Right cardiac atrium (tissue), 5 donors: ENCODE results near the gene LHPP. TPM values are rescaled to one million over a fixed set of nuclear protein-coding genes. Genes with fewer than 3 reads are reported as not detected.
A peak's percentile ranks its signal among the peaks of the same experiment; 100 is the strongest.

ENCODE experiments used
- ATAC-seq, 2 donors: fragments of 200-7000 bp; cut with Tn5 transposase; one replicate each; pipeline versions ENCODE4 v1.8.0 to v1.9.1; 2020; ENCODE audit warnings: moderate library complexity in 2 of 2, mild to moderate bottlenecking in 1 of 2
- DNase-seq, 3 donors: peaks; one replicate each; pipeline ENCODE4 v3.0.0-alpha.2; 2020
- H3K27ac ChIP-seq: one replicate; pipeline ENCODE4 v1.5.1; 2013; ENCODE audit warnings: mild to moderate bottlenecking, low read length, control low read depth, moderate library complexity
- H3K27me3 ChIP-seq: one replicate; pipeline ENCODE4 v1.6.1; 2013; ENCODE audit not compliant: control insufficient read depth, insufficient read depth
- H3K4me1 ChIP-seq: one replicate; pipeline ENCODE4 v1.6.1; 2013; ENCODE audit warnings: low read length; ENCODE audit not compliant: control insufficient read depth, insufficient read depth
- H3K4me3 ChIP-seq: one replicate; pipeline ENCODE4 v1.5.1; 2013; ENCODE audit warnings: low read length, control low read depth
- H3K9me3 ChIP-seq: one replicate; pipeline ENCODE4 v1.6.1; 2013; ENCODE audit warnings: low read length; ENCODE audit not compliant: control insufficient read depth
- WGBS: extraction: QIAGEN DNeasy Blood & Tissue Kit; methylation state at CpG from one replicate; pipeline ENCODE4 v1.1.7; 2013; 5-methylcytosine and 5-hydroxymethylcytosine counted together
- intact Hi-C, 4 donors: fragments of 100-400 bp; cut with DNase I; formaldehyde crosslinking; loops; one replicate each; pipeline versions ENCODE4 v1.11.0 to v1.14.0; 2022 to 2023
- polyA plus RNA-seq: library from polyadenylated mRNA; stranded (reverse); fragments of 200-250 nt; gene quantifications from one replicate; pipeline ENCODE4 v1.2.3, GENCODE V29; 2013
- total RNA-seq, 4 donors: library from RNA; stranded (reverse); fragmentation: NEBNext Ultra II Directional; extraction: Animal tissue kit (Norgen Biotek cat#: 25700); gene quantifications; one replicate each; pipeline ENCODE4 v1.2.1, GENCODE V29; 2021
- donor health status: healthy with polysubstance abuse.
- donor health status: DM: no; HTN: yes; CAD: no.
- donor health status: DM: no; HTN: no; CAD: no.
- donor health status: DM: no; HTN: yes; CAD: no; lungs with severe emphysema.
- donor health status: DM: yes; HTN: yes; CAD: no.

LHPP gene
- total and polyA plus RNA-seq, 5 donors = 17.8 to 24.9 (median 18.6) TPM

DNA sequence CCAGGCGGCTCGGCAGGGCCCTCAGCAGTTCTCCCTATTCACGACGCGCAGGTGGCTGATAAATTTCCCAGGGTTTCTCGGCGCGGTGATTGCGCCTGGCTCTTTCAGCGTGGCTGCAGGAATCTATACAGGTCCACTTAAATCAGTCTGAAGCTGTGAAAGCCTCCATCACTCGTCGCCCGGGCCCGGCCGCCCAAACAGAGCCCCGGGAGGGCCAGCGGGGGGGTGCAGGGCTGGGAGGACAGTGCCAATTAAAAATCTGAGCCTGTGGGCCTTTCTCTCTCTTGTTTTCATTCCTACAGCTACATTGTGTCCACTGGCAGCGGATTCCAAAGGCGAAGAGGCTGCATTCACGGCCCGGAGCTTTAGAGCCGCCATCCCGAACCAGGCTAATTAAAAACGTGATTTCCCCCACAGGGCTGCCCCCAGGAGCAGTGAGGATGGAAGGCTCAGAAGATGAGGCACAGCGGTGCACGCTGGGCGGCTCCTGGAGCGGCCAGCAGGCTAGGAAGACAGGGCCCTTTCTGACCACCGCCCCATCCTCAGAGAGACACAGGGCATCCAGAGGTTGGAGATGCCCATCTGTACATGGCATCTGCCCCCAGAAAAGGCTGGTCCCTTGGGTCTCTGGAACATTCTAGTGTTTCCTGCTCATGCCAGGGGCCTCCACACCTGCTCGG, 181.8 kb downstream of the LHPP start:
- Histone ChIP-seq H3K4me3 (no peak overlapping the region), H3K27ac (peak overlapping the region; percentile 10), H3K27me3 (no peaks in the 10 kb centered on the region), H3K4me1 (peaks cover 67% of the 10 kb centered on the region), H3K9me3 (no peaks in the 10 kb centered on the region)
- intact Hi-C loops = loop anchor here in 1 of 4 donors (5.0 kb wide), 1 partner anchor 34 kb away; no protein-coding TSS in a partner anchor
- peak; percentile 4 to 56 (median 48) for DNase-seq
- 74% methylated on average over 30 of the region's 30 CpGs for WGBS
- ATAC-seq = no peak

DNA sequence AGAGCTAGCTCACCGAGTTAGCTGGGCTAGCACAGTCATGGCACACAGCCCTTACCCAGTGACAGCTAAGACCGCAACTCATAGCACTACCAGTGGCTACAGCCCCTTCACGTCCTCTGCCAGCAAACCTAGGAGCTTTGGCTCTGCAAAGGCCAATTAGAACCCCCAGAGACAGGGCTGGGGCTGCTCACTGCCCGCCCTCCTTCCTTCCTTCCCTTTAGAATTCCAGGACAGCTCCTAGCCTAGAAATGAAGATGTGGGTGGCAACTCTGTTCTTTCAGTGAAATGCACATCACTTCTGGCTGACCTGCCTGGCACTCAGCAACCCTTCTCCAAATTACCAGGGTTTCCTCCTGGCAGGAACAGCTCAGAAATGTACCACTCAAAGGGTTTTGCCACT, 182.6 kb downstream of the LHPP start:
- Histone ChIP-seq H3K9me3 (no peaks in the 10 kb centered on the region), H3K27ac (peak overlapping the region; percentile 10), H3K4me1 (peaks cover 72% of the 10 kb centered on the region), H3K27me3 (no peaks in the 10 kb centered on the region), H3K4me3 (no peak overlapping the region)
- intact Hi-C loops = loop anchor here in 1 of 4 donors (5.0 kb wide), 1 partner anchor 33 kb away; no protein-coding TSS in a partner anchor
- ATAC-seq (no peak), DNase-seq (peak in 1 of 3 donors; percentile 10)
- 79% methylated on average over 4 of the region's 4 CpGs for WGBS

DNA sequence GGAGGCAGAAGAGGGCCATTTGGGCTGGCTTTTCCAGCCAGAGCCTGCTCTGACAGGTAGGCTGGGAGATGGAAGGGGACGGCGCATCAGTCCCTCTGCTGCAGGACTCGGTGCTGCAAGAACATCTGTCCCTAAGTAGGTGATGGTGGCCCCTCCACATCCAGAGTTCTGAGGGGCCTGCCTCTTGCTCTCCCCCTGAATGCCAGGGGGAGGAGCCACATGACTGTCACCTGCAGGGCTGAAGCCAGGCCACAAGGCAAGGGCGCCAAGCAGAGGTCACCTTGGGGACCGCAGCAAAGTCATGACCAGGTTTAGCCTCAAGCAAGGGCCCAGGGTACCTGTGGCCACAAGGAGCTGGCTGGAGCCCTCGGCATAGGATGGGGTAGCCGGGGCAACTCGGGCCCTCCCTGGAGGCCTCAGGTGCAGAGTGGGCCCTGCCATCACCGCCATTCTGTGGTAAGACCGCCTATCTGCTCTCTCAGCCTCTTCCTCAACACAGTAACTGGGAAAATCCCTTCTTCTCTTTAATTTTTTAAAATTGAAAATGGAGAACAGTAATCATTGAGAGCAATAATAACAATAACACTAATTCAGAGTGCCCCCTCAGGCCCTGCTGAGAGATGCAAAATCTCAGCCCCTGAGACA, 183.3 kb downstream of the LHPP start:
- peaks cover 74% of the 10 kb centered on the region for H3K4me1 ChIP-seq
- H3K9me3 ChIP-seq = no peaks in the 10 kb centered on the region
- intact Hi-C loops = loop anchor here in 1 of 4 donors (5.0 kb wide), 1 partner anchor 32 kb away; no protein-coding TSS in a partner anchor
- no peak overlapping the region for H3K27ac ChIP-seq
- DNase-seq = peak; percentile 18 to 48 (median 29)
- 93% methylated on average over 10 of the region's 10 CpGs for WGBS
- no peak for ATAC-seq
- H3K4me3 ChIP-seq = no peak overlapping the region
- H3K27me3 ChIP-seq = no peaks in the 10 kb centered on the region

DNA sequence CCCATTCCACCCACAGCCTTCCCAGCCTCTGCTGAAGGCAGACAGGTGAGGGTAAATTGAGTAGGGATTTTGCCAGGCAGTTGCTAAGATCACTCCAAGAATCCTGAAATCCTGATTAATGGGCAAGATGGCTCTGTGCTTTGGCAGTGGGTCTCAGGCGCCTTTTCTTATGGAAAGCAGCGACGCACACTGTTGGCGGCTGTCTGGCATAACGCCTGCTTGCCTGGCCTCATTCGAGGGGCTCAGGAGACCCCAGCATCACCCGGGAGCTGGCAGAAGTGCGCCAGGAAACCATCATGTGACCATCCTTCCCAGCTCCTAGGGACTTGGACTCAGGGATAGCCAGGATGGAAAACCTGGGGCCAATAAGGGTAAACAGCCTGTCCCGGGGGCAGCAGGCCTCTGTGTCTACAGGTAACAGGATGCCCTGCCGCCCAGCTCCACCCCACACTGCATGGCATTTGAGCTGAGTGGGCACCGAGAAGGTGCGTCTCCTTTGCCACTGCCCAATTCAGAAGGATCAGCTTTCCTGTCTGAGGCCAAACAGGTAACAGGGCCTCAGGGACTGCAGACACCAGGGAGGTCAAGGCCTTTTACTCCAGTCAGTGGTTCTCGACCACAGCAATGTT, 184.0 kb downstream of the LHPP start:
- H3K4me3 ChIP-seq = no peak overlapping the region
- H3K4me1 ChIP-seq = peaks cover 71% of the 10 kb centered on the region
- peak overlapping the region; percentile 90 for H3K27ac ChIP-seq
- WGBS = 86% methylated on average over 13 of the region's 13 CpGs
- ATAC-seq (no peak), DNase-seq (peak; percentile 21 to 64 (median 55))
- no peaks in the 10 kb centered on the region for H3K27me3 ChIP-seq
- intact Hi-C loops = no loop called here
- H3K9me3 ChIP-seq = no peaks in the 10 kb centered on the region

DNA sequence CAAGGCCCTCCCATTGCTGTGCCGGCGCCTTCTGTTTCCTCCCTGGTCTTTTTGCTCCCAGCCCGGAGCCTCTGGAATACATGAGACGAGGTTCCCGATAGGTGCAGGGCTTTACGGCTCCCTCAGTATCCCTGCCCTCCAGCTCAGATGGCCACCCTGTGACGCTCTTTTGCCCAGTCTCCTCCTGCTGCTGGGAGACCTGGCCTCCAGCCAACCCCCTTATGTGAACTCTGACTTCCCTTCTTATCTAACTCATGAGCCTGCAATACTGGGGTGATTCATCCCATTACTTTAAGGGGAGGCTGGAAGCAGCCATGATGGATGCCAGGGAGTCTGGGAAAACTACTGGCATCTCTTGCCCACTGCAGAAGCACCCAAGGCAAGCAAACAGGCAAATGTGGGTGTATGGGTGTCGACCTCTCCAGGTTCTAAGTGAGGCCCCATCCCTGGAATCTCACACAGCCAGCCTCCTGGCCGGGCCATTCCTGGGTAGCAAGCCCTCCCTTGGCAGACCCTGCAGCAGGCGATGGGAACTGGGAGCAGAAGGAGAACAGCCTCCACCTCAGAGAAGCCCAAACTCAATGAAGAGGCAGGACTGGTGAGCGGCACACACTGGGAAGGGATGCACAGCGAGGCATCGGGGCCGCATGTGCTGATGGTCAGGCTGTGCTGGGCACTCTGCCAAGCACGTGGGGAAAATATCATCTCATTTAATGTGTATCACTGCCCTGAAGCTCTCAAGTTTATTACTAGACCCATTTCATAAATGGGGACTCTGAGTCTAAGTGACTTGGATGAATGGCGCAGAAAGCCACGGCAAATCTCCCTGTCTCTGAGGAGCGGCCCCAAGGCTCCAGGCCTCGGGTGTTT, 185.1 kb downstream of the LHPP start:
- intact Hi-C loops = no loop called here
- Histone ChIP-seq H3K4me3 (no peak overlapping the region), H3K27me3 (no peaks in the 10 kb centered on the region), H3K27ac (peak overlapping the region; percentile 90), H3K9me3 (no peaks in the 10 kb centered on the region), H3K4me1 (peaks cover 65% of the 10 kb centered on the region)
- peak; percentile 92 to 95 (median 94) for DNase-seq
- peak; percentile 62 to 81 for ATAC-seq
- WGBS = 63% methylated on average over 19 of the region's 19 CpGs

DNA sequence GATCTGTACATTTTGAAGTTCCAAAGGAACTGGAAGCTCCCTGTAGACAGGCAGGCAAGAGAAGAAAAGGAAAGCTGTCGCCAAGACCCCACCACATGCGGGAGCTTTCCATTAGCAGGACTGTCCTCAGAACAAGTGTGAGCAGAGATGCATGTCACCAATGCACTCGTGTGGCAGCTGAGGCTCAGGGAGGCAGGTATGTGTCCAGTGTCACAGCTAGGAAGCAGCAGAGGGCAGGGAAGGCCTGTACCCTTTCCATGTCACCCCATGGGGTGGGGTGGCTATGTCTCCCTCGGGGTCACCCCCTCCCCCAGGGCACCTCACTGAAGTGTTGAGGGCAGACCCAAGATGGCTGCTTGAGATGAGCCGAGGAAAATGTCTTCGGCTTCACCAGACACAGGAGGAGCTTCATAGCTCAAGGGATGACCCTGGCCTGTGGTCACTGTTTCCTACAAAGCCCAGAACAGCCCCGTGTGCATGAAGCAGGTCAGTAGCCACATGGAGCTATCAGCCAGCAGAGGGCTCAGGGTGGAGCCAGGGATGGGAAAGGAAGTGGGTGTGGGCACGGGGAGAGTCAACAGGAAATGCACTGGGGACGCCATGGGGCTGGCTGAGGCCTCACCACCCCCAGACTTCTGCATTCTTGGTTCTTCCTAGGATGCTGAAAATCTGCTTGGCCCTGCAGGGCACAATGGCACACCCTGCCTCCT, 186.0 kb downstream of the LHPP start:
- intact Hi-C loops = no loop called here
- peak overlapping the region; percentile 31 for H3K27ac ChIP-seq
- peak; percentile 75 to 88 (median 87) for DNase-seq
- WGBS = 55% methylated on average over 9 of the region's 9 CpGs
- peak; percentile 51 to 66 for ATAC-seq
- H3K27me3 ChIP-seq = no peaks in the 10 kb centered on the region
- H3K4me1 ChIP-seq = peaks cover 67% of the 10 kb centered on the region
- no peak overlapping the region for H3K4me3 ChIP-seq
- H3K9me3 ChIP-seq = no peaks in the 10 kb centered on the region

DNA sequence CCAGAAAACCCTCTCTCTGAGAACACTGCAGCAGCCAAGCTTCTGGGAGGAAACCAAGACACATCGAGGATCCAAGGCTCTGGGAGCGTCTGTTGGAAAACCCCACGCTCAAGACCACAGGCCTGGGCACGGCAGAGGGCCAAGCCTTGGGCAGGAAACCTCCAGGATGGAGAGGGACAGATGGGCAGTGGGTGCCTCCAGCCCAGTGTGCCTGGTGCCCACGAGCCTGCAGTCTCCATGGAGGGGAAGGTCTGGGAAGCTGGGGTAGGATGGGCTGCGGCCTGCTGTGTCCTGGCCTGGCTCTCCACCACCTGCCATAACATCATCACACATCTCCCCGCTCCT, 186.5 kb downstream of the LHPP start:
- no peaks in the 10 kb centered on the region for H3K9me3 ChIP-seq
- ATAC-seq (no peak), DNase-seq (peak in 1 of 3 donors; percentile 50)
- H3K4me1 ChIP-seq = peaks cover 71% of the 10 kb centered on the region
- H3K4me3 ChIP-seq = no peak overlapping the region
- H3K27ac ChIP-seq = peak overlapping the region; percentile 31
- H3K27me3 ChIP-seq = no peaks in the 10 kb centered on the region
- WGBS = 49% methylated on average over 7 of the region's 7 CpGs
- intact Hi-C loops = no loop called here

DNA sequence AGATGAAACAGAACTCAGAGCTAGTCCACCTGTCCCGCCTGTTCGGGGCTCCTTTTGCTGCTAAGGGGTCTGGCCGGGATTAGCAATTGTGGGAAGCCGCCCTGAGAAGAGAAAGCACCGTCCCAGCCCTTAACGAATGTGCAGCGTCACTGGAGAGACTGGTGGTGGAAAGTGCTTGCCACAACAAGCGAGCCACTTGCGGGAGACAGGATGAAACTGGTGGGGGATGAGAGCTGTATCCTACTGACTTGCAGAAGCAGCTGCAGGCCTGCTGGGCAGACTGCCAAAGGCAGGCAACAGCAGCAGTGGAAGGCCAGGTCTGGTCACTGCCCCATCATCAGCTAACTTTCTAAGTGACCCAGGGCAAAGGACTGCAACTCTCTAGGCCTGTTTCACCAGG, 187.1 kb downstream of the LHPP start:
- H3K9me3 ChIP-seq = no peaks in the 10 kb centered on the region
- DNase-seq (peak; percentile 67 to 89 (median 88)), ATAC-seq (peak; percentile 17 to 38)
- intact Hi-C loops = no loop called here
- H3K27me3 ChIP-seq = no peaks in the 10 kb centered on the region
- peak overlapping the region; percentile 31 for H3K27ac ChIP-seq
- peaks cover 70% of the 10 kb centered on the region for H3K4me1 ChIP-seq
- WGBS = 35% methylated on average over 9 of the region's 9 CpGs
- no peak overlapping the region for H3K4me3 ChIP-seq

DNA sequence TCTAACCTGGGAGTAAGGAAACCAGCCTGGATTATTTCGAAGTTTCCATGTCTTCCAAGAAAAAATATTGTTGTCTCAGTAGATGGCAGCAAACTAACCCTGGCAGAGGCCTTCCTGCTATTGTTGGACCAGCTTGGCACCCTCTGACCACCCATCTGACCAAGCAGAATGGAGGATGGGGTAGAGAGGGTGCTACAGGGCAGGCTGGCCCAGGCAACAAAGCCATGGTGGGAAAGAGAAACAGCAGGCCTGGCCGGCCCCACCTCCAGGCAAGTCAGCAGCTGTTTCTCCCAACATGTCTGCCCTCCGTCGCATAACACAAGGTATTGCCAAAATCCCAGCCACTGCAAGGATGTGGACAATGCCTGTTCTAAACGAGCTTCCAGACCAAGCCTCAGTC, 187.6 kb downstream of the LHPP start:
- Histone ChIP-seq H3K27ac (peak overlapping the region; percentile 31), H3K4me1 (peaks cover 71% of the 10 kb centered on the region), H3K4me3 (no peak overlapping the region), H3K27me3 (no peaks in the 10 kb centered on the region), H3K9me3 (no peaks in the 10 kb centered on the region)
- WGBS = 25% methylated on average over 5 of the region's 5 CpGs
- peak; percentile 10 to 17 for ATAC-seq
- intact Hi-C loops = no loop called here
- DNase-seq = peak; percentile 70 to 79 (median 75)

DNA sequence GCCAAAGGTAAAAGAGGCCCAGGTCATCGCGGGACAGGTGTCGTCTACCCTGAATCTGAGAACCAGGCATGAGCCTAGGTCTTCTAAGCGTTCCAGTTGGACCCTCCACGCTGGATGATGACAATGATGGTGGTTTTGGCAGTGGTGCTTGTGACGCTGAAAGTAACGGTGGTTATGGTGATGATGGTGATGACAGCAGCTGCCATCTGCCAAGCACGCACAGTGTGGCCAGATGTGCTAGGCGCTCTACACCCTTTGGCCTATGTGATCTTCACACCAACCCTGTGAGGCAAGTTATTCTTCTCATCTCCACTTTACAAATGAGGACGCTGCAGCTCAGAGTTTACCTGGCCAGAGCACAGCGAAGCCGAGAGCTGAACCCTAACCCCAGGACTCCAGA, 188.6 kb downstream of the LHPP start:
- peaks cover 69% of the 10 kb centered on the region for H3K4me1 ChIP-seq
- ATAC-seq (no peak), DNase-seq (peak in 2 of 3 donors; percentile 18 to 33)
- no peak overlapping the region for H3K4me3 ChIP-seq
- intact Hi-C loops = no loop called here
- 91% methylated on average over 12 of the region's 12 CpGs for WGBS
- no peak overlapping the region for H3K27ac ChIP-seq
- no peaks in the 10 kb centered on the region for H3K27me3 ChIP-seq
- no peaks in the 10 kb centered on the region for H3K9me3 ChIP-seq
